Measurements from ENCODE around the gene CARMIL1. TPM values are rescaled to one million over a fixed set of nuclear protein-coding genes. Genes with fewer than 3 reads are reported as not detected.
"Not testable (repeated sequence)": the region's sequence is repeated elsewhere in the genome, so short reads cannot be mapped to it uniquely, and the experiment has no call there.

Gene CARMIL1
- polyA plus RNA-seq, 4 donors, result 94.1 to 107 (median 100) TPM

DNA sequence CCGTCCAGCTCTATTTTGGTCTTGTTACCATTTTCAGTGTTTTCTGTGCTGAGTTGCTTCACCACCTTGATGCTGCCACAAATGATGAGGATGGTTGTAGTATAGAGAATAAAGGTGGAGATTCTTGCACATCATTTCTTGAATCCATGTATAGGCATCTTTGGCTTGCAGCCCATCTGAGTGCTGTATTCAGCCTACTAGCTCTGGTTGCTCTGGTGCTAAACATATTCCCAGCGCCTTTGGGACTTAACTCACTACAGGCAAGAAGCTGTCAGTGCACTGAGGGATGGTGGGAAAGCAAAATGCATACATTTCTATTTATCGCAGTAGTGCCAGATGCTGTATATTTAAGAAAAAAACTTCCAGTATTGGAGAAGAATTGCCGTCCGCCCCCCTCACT lies 86.0 kb downstream of the CARMIL1 start:
- DNase-seq (ENCODE audit: low read depth in 4 of 4, low spot score in 2 of 4), result no peak

GRCh38 chr6:25366903-25367545 lies 87.8 kb downstream of the CARMIL1 start:
- DNase-seq (ENCODE audit: low read depth in 4 of 4, low spot score in 2 of 4), result no peak

GRCh38 chr6:25369036-25369432 lies 89.9 kb downstream of the CARMIL1 start:
- DNase-seq (ENCODE audit: low read depth in 4 of 4, low spot score in 2 of 4), result no peak

- no peak for DNase-seq (ENCODE audit: low read depth in 4 of 4, low spot score in 2 of 4)
Measured at GRCh38 chr6:25369433-25370177, 90.4 kb downstream of the CARMIL1 start.

DNA sequence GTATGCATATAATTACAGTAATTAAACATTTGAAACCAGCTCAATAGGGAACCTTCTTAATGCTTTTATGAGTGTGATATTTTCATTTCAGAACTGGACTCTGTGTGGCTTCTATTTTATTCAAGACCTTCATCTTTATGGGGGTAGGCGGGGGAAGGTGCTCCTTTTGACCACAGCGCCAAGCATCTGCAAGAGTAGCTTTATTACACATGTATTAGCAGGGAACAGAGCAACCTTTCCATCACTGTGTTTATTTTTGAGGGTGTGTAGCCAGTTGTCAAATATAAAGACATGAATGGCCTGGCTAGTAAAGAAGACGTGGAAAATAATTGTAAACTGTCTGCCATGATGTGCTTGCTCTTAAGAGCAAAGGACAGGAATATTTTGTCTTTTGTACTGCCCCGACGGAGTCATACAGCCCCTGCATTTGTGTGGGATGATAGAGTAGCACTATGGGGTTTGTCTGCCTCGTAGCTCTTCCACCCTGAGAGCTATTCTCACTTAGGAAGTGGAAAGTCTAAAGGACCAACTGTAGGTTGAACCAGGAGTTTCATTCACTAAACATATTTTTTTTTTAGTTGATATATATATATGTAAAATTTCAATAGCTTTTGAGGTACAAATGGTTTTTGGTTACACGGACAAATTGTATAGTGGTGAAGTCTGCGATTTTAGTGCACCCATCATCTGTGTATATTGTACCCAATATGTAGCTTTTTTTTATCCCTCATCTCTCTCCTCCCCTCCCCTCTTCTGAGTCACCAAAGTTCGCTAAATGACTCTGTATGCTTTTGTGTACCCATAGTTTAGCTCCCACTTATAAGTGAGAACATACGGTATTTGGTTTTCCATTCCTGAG lies 91.2 kb downstream of the CARMIL1 start:
- no peak for DNase-seq (ENCODE audit: low read depth in 4 of 4, low spot score in 2 of 4)

DNA sequence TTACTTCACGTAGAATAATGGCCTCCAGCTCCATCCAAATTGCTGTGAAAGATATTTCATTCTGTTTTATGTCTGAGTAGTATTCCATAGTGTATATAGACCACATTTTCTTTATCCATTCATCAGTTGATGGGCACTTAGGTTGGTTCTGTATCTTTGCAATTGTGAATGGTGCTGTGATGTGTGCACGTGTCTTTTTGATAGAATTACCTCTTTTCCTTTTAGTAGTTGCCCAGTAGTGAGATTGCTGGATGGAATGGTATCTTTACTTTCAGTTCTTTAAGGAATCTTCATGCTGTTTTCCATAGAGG lies 91.8 kb downstream of the CARMIL1 start:
- DNase-seq (ENCODE audit: low read depth in 4 of 4, low spot score in 2 of 4), result no peak

DNA sequence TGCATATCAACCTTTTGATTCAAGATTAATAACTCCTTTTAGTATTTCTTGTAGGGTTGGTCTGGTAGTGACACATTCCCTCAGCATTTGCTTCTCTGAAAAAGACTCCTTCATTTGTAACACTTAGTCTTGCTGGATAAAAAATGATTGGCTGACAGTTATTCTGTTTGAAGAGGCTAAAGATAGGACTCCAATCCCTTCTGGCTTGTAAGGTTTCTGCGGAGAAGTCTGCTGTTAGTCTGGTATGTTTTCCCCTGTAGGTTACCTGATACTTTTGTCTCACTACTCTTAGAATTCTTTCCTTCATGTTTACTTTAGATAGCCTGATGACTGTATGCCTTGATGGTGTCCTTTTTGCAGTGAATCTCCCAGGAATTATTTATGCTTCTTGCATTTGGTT lies 96.0 kb downstream of the CARMIL1 start:
- no peak for DNase-seq (ENCODE audit: low read depth in 4 of 4, low spot score in 2 of 4)

- DNase-seq (ENCODE audit: low read depth in 4 of 4, low spot score in 2 of 4), result no peak
Measured at GRCh38 chr6:25377664-25378063, 98.5 kb downstream of the CARMIL1 start.

GRCh38 chr6:25381077-25381476 lies 101.9 kb downstream of the CARMIL1 start:
- DNase-seq (ENCODE audit: low read depth in 4 of 4, low spot score in 2 of 4), result no peak

DNA sequence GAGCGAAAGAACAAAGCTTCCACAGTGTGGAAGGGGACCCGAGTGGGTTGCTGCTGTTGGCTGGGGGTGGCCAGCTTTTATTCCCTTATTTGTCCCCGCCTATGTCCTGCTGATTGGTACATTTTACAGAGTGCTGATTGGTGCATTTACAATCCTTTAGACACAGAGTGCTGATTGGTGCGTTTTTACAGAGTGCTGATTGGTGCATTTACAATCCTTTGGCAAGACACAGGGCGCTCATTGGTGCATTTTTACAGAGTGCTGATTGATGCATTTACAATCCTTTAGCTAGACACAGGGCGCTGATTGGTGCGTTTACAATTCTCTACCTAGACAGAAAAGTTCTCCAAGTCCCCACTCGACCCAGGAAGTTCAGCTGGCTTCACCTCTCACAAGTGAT lies 103.3 kb downstream of the CARMIL1 start:
- DNase-seq (ENCODE audit: low read depth in 4 of 4, low spot score in 2 of 4), result not testable (repeated sequence)

DNA sequence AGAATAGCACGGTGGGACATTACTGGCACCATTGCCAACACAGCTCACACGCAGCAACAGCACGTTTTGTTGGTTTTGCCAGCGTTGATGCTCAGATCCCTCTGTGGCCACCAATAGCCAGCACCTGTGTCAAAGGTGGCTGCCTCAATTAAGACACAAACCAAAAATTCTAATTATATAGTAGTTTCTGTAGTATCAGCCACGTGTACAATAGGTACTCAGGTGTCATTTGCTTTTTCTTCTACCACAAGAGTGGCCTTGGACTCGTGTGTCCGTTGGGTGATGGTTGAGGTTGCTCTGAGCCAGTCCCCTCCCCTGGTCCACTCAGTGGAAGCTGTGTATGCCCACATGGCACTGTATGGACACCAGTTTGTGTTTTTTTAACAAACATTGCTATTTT lies 105.1 kb downstream of the CARMIL1 start:
- DNase-seq (ENCODE audit: low read depth in 4 of 4, low spot score in 2 of 4), result no peak

DNA sequence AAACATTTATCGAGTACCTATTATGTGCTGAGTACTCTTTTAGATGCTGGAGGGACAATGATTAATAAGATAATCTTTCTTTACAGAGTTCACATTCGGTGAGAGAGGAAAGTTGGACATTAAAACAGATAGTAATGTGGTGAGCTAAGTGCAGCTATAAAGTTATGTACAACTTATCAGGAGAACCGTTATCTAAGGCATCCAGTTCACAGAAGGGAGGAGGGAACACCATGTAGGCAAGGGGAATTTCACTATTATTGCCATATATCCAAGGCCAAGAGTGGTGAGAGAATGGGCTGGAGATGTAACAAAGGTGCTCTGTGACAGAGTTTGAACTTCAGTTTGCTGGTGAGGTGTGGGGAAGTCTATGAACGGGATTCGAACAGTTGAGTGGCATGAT lies 105.8 kb downstream of the CARMIL1 start:
- no peak for DNase-seq (ENCODE audit: low read depth in 4 of 4, low spot score in 2 of 4)

- no peak for DNase-seq (ENCODE audit: low read depth in 4 of 4, low spot score in 2 of 4)
Measured at GRCh38 chr6:25387483-25387882, 108.3 kb downstream of the CARMIL1 start.

DNA sequence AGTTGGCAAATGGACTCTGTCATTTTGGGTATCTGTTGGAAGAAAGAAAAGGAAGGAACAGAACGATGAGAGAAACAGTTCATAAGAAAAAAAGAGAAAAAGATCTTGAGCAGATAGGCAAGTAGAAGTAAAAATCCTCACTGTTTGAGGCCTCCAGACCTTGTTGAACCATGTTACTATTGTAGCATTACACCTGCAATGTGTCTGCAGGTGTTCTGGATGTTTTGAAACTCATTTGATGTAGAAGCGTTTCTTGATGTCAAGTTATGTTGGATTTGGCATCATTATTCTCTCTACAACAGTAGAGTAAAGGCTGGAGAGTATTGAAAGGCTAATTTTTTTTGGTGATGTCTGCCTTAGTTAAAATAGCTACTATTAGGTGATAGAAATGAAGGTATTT lies 108.7 kb downstream of the CARMIL1 start:
- DNase-seq (ENCODE audit: low read depth in 4 of 4, low spot score in 2 of 4), result no peak

GRCh38 chr6:25388776-25389175 lies 109.6 kb downstream of the CARMIL1 start:
- no peak for DNase-seq (ENCODE audit: low read depth in 4 of 4, low spot score in 2 of 4)

DNA sequence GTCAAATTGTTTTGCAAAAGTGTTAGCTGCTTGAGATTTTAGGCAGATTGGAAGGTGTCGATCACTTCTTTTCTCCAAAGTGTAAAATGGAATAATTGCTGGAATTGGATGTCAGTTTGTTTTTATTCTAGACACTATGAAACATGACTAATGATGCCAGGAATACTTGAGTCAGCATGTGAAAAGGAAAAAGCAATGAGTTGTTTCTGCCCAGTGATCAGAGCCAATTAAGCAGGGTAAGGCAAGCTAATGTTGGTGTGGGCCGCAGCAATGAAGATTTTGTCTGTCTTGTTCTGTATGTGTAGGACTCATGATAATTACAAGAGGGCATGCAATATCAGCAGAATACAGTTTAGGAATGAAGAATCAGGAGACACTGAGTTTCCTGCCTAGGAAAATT lies 110.3 kb downstream of the CARMIL1 start:
- no peak for DNase-seq (ENCODE audit: low read depth in 4 of 4, low spot score in 2 of 4)

- no peak for DNase-seq (ENCODE audit: low read depth in 4 of 4, low spot score in 2 of 4)
Measured at GRCh38 chr6:25392372-25392771, 113.2 kb downstream of the CARMIL1 start.

GRCh38 chr6:25395731-25396130 lies 116.6 kb downstream of the CARMIL1 start:
- DNase-seq (ENCODE audit: low read depth in 4 of 4, low spot score in 2 of 4), result no peak

DNA sequence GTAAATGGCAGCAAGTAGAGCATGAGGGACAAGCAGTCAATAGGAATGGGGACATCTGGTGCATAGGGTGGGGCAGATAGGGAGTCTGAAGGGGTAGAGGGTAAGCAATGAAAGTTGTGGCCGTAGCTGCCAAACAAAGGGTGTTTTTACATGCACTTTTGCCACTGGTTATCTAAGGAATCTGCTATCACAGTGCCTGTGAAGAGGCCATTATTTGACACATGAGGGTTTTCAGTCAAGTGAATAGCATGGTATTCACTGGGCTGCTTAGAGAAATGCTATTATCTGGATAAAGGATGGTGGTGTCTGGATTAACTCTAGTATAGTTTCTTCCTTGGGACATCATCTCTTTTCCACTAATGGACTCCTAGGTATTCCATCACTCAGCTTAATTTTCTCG lies 118.2 kb downstream of the CARMIL1 start:
- no peak for DNase-seq (ENCODE audit: low read depth in 4 of 4, low spot score in 2 of 4)

DNA sequence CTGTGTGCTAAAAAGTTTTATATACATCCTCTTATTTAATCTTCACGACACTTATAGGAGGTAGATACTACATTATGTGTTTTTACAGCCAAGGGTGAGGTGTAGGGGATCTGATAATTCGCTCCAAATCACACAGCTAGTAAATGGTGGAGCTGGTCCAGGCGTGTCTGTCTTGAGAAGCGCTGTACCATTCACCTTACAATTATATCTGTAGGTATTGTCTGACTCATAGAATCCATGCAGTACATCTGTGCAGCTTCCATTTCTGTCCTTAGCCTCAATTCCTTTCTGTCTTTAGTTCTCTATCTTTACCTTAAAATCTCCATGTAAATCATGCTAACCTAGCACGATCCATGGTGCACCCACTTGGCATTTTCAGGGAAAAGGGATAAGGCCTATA lies 120.7 kb downstream of the CARMIL1 start:
- DNase-seq (ENCODE audit: low read depth in 4 of 4, low spot score in 2 of 4), result no peak

GRCh38 chr6:25401711-25402110 lies 122.5 kb downstream of the CARMIL1 start:
- DNase-seq (ENCODE audit: low read depth in 4 of 4, low spot score in 2 of 4), result no peak

GRCh38 chr6:25402125-25402524 lies 123.0 kb downstream of the CARMIL1 start:
- DNase-seq (ENCODE audit: low read depth in 4 of 4, low spot score in 2 of 4), result no peak
